GM18505 (cell line): Measurements from ENCODE around the gene SF3B1.
"Not testable (repeated sequence)": the region's sequence is repeated elsewhere in the genome, so short reads cannot be mapped to it uniquely, and the experiment has no call there.

ENCODE experiments used
- ATAC-seq: cut with Tn5 transposase; IDR thresholded peaks from one replicate; pipeline ENCODE4 v1.9.1; 2021; ENCODE audit not compliant: unreplicated experiment
- POLR2A ChIP-seq: IDR thresholded peaks from 4 replicates; pipeline ENCODE4 v1.6.1; 2011; ENCODE audit warnings: borderline replicate concordance; ENCODE audit not compliant: insufficient read depth, insufficient read length; ENCODE audit errors: extremely low read depth

The SF3B1 gene

DNA sequence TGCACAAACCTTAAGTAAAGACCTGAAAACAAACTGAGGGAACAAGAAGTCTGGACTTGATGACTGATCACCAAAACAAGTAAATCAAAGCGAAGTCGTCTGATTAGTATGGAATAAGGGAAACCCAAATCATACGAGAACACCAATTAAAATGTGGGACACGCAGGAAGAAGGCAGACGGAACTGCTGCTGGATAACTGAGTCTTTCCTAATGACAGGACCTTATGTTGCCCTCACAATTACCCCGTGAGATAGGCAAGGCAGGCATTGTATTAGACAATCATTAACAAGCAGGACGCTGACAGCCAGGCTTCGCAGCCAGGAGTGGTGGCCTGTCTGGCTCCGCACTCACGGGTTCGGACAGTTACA lies 17.9 kb upstream of the SF3B1 start:
- TF ChIP-seq POLR2A: no peak
- ATAC-seq: no peak

DNA sequence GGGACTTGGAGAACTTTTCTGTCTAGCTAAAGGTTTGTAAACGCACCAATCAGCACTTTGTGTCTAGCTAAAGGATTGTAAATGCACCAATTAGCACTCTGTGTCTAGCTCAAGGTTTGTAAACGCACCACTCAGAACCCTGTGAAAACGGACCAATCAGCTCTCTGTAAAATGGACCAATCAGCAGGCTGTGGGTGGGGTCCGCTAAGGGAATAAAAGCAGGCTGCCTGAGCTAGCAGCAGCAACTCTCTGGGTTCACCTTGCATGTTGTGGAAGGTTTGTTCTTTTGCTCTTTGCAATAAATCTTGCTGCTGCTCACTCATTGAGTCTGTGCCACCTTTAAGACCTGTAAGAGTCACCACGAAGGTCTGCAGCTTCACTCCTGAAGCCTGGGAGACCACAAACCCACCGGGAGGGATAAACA lies 16.1 kb upstream of the SF3B1 start:
- ATAC-seq: not testable (repeated sequence)

DNA sequence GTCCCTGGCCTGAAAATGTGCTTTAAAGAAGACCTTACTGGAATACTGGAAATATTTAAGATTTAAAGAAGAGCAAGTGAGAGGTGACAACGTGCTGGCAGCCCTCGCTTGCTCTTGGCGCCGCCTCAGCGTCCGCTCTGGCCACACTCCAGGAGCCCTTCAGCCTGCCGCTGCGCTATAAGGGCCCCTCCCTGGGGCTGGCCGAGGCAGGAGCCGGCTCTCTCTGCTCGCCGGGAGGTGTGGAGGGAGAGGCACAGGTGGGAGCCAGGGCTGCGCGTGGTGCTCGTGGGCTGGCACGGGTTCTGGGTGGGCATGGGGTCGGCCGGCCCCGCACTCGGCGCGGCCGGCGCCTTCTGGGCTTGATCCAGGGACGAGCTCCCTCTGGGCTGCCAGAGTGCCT lies 15.6 kb upstream of the SF3B1 start:
- no peak for ATAC-seq
- TF ChIP-seq POLR2A: no peak

DNA sequence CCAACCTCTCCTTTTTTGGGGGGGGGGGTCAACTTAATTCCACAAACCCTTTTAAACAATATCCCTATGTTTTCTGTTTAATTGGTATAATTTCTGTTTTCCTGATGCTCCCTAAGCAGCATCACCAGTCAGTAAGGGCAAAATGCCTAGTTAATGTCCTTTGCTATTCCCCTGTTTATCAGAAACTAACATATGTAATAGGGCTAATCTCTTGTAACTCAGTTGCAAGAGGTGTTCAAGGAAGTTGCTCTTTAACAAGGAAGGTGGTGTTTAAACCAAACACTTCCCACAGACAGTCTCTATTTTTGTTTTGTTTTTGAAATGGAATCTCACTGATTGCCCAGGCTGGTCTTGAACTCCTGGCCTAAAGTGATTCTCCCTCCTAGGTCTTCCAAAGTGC lies 12.0 kb upstream of the SF3B1 start:
- TF ChIP-seq POLR2A: no peak
- no peak for ATAC-seq

DNA sequence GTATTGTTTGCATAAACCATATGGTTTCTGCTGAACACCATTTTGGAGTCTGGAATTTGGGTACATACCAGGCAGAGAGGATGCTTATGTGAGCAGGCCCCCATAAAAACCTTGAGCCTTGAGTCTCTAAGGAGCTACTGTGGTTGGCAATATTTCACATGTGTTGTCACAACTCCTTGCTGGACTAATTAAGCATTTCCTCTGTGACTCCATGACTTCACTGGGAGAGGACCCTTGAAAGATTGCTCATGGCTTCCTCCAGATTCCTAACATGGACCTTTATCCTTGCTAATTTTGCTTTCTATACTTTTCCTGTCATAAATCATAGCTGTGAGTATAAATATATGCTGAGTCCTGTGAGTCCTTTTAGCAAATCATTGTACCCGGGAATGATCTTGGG lies 10.9 kb upstream of the SF3B1 start:
- TF ChIP-seq POLR2A: no peak
- ATAC-seq: no peak

DNA sequence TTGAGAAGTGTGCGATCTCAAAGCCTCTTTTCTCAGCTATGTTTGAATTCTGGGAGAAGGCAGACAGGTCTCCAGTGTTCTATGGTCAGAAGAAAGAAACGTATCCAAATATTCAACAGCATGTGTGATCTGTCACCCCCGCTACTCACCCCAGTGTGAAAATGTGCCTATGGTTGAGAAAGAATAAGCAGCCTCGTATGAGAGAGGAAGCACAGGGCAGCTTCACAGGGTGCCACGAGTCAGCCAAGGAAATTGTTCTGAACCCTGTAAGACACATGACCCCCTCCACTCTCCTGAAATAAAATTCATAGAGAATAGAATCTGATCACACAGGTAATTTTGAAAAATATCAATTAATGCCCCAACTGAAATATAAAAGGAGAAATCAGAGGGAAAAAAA lies 8.0 kb upstream of the SF3B1 start:
- no peak for ATAC-seq
- no peak for TF ChIP-seq POLR2A

DNA sequence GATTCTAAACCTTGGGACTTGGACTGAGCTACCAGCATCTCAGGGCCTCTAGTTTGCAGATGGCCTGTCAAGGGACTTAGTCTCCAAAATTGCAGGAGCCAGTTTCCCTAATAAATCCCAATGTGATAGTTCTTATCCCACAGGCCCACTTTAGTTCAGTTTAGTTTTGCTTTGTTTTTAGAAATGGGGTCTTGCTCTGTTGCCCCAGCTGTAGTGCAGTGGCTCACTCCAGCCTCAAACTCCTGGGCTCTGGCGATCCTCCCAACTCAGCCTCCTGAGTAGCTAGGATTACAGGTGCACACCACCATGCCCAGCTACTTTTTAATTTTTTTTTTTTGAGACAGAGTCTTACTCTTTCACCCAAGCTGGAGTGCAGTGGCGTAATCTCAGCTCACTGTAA lies 2.6 kb upstream of the SF3B1 start:
- no peak for TF ChIP-seq POLR2A
- no peak for ATAC-seq

DNA sequence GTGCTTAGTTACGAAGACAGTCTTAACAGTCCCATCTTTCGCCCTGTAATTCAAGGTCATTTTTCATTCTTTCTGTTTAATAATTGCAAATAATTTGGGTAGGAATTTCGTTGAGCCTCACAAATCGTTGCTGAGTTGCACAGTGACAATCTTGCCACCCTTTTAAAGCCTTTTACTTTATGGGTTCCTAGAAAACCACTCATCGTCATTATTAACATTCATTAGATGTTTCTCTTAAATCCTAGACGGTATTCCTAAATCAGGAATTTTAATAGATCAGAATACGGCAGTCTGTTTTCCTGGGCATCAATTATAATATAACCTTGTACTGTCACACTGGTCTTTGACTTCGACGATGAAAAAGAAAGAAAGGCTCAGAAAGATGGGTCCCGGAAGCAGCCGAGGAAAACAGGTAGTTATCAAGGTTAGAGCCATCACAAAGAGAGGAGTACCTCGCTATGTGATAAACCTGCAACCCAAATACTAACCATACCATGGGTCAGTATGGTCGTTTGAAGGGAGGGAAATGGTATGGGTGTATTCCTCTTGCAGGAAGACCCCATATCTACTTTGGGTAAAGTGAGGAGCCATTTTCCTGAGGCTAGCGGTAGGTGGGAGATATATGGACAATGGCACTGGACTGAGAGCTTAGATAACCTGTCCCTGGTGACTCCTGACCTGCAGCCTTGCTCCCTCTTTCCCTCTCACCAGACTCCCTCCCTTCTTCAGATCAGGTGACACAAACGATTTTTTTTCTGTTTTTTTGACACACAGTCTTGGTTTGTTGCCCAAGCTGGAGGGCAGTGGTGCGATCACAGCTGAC lies 981 bp upstream of the SF3B1 start:
- no peak for ATAC-seq

DNA sequence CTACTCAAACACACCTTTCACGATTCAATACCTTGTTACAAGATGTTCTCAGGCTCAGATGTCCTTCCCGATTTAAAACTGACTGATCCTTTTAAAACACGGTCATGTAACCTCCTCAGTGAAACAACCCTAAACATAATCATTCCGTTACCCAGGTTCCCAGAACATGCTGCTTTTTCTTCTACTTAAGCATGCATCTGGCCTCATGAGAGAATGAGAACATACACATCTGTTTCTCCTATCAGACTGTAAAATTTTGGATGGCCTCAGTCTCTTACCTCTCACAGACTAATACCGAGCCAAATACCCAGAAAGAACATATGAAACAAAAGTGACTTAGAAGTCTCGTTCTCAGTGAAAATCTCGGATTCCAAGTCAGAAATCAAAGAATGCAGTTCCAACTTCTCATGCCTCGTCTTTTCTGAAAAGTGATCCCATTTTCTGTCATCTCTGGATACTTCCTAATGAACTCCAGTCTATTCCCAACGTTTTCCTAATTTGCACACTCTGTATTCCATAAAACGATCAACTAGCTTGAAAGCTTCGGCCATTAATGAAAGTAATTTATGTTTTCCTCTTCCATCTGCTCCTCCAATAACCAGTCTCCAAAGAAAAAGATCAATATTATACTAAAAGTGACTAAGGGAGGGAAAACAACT lies 919 bp downstream of the SF3B1 start:
- TF ChIP-seq POLR2A: no peak
- no peak for ATAC-seq

More for the DNA sequence above, 981 bp upstream of the SF3B1 start:
- no peak for TF ChIP-seq POLR2A

DNA sequence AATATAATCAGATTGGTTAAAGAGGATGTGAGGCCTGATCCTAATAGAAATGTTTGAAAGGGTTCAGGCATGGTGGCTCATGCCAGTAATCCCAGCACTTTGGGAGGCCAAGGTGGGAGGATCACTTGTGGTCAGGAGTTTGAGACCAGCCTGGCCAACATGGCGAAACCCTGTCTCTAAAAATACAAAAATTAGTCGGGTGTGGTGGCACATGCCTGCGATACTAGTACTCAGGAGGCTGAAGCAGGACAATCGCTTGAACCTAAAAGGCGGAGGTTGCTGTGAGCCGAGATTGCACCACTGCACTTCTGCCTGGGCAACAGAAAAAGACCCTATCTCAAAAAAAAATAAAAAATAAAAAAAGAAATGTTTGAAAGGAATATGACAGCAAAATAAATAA lies 2.3 kb downstream of the SF3B1 start:
- not testable (repeated sequence) for ATAC-seq

DNA sequence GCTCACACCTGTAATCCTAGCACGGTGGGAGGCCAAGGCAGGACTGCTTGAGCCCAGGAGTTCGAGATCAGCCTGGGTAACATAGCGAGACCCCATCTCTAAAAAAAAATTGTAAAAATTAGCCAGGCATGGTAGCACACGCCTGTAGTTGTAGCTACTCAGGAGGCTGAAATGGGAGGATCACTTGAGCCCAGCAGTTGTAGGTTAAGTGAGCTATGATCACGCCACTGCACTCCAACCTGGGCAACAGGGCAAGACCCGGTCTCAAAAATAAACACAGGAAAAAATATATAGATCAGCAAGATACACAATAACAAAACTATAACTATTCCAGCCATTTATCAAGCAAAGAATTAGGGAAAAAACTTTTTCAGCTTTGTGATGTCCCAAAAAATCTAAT lies 3.0 kb downstream of the SF3B1 start:
- no peak for TF ChIP-seq POLR2A
- no peak for ATAC-seq

DNA sequence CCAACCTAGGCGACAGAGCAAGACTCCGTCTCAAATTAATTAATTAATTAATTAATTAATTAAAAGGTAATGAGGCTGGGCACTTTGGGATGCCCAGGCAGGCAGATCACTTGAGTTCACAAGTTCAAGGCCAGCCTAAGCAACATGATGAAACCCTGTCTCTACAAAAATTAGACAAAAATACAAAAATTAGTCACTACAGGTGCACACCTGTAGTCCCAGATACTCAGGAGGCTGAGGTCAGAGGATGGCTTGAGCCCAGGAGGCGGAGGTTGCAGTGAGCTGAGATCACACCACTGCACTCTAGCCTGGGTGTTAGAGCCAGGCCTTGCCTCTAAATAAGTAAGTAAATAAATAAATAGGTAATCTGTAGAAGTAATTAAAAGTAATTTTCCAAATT lies 6.8 kb downstream of the SF3B1 start:
- TF ChIP-seq POLR2A: no peak
- no peak for ATAC-seq

DNA sequence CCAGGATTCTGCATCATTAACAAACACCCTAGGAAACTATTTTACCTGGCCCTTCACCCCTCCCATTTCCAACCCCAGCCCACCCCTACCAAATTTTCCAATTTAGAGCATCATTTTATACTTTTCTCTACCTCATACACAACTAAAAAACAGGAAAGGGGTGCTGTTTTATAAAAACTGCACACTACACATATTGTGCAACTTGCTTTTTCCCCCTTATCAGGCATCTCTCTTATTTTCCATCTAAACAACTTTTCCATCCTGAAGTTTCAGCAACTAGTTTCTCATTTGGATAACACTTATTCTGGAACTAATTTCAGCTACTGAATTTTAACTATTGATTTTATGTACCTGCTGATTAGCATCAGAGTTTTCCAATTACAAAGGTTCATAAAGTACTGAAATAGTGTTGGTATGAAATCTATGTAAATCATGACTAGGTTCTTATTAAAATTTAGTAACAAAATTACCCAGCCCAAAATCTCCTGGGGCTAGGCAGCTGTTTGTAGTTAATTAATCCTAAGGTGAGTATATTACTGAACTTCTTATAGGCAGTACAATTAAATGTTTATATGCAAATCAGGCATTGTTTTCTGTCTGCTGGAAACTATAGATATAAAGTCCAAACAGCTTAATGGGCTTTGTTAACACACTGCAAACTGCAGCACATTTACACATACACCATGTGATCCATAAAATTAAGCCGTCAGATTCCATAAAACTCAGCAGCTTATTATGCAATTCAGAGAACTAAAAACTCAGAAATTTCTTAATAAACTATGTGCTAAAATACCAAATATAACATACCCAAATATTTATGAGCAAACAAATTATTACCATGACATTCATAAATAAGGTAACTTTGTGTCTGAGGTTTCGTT lies 7.9 kb downstream of the SF3B1 start:
- TF ChIP-seq POLR2A: no peak
- ATAC-seq: no peak

DNA sequence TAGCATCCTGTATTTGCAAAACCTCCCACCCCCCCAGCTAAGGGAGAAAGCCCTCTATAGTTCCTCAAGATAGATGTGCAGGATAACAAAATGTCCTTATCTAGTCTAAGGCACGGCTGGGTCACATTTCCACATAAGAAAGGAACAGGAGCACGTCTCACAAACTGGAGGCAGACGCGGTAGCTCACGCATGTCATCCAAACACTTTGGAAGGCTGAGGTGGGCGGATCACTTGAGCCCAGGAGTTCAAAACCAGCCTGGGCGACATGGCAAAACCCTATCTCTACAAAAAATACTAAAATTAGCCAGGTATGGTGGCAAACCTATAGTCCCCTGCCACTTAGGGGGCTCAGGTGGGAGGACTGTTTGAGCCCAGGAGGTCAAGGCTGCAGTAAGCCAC lies 9.3 kb downstream of the SF3B1 start:
- no peak for TF ChIP-seq POLR2A
- ATAC-seq: no peak
